Osteoblast (primary cell): Measurements from ENCODE around the gene ASB7. TPM values are rescaled to one million over a fixed set of nuclear protein-coding genes. Genes with fewer than 3 reads are reported as not detected.
"Not testable (repeated sequence)": the region's sequence is repeated elsewhere in the genome, so short reads cannot be mapped to it uniquely, and the experiment has no call there.

ENCODE experiments used
- DNase-seq: peaks from one replicate; pipeline ENCODE4 v3.0.0; 2011; ENCODE audit warnings: low spot score, mixed read lengths; ENCODE audit not compliant: insufficient read length; ENCODE audit errors: missing footprints
- H2AFZ ChIP-seq: 2 replicates; pipeline ENCODE4 v1.6.0; 2011; ENCODE audit warnings: mild to moderate bottlenecking, low read length
- H3K27ac ChIP-seq: 2 replicates; pipeline ENCODE4 v1.5.1; 2011; ENCODE audit warnings: mild to moderate bottlenecking, low read depth, low read length, moderate library complexity
- H3K27me3 ChIP-seq: 2 replicates; pipeline ENCODE4 v1.6.0; 2012; ENCODE audit warnings: mild to moderate bottlenecking, control low read depth, inconsistent platforms, low read length, moderate library complexity; ENCODE audit not compliant: insufficient read depth
- H3K36me3 ChIP-seq: 2 replicates; pipeline ENCODE4 v1.5.1; 2011; ENCODE audit warnings: mild to moderate bottlenecking, low read length, control low read depth, moderate library complexity; ENCODE audit not compliant: insufficient read depth
- H3K4me1 ChIP-seq: 2 replicates; pipeline ENCODE4 v1.5.1; 2011; ENCODE audit warnings: mild to moderate bottlenecking, low read length, control low read depth, moderate library complexity; ENCODE audit not compliant: insufficient read depth
- H3K4me2 ChIP-seq: 2 replicates; pipeline ENCODE4 v1.6.0; 2011; ENCODE audit warnings: mild to moderate bottlenecking, low read length; ENCODE audit not compliant: insufficient read depth
- H3K4me3 ChIP-seq: fragments of 200-600 bp; sonication (generic); 3 replicates; pipeline ENCODE4 v1.5.1; 2012; ENCODE audit warnings: mild to moderate bottlenecking, low read length, inconsistent platforms; ENCODE audit not compliant: insufficient read depth
- H3K79me2 ChIP-seq: 2 replicates; pipeline ENCODE4 v1.6.0; 2012; ENCODE audit warnings: mild to moderate bottlenecking, low read length, control low read depth, inconsistent platforms; ENCODE audit not compliant: insufficient read depth
- H3K9me3 ChIP-seq: 2 replicates; pipeline ENCODE4 v1.5.1; 2011; ENCODE audit warnings: low read depth, low read length, control low read depth
- H4K20me1 ChIP-seq: 2 replicates; pipeline ENCODE4 v1.6.0; 2012; ENCODE audit warnings: mild to moderate bottlenecking, low read length, control low read depth; ENCODE audit not compliant: insufficient read depth
- CTCF ChIP-seq: IDR thresholded peaks from 2 replicates; pipeline ENCODE4 v1.5.1; 2011; ENCODE audit warnings: mild to moderate bottlenecking, low read depth, low read length, moderate library complexity; ENCODE audit errors: extremely low read depth
- total RNA-seq: library from RNA; depleted of rRNA; stranded (reverse); fragments of >200 nt; gene quantifications from 2 replicates; pipeline ENCODE4 v1.2.3, GENCODE V29; 2012

The ASB7 gene
- total RNA-seq, 1 donor: 18.1 TPM

GRCh38 chr15:100671124-100671680 is 68.8 kb downstream of the ASB7 start:
- Histone ChIP-seq H3K27ac (peak overlapping the region; percentile 52), H3K4me2 (peak overlapping the region; percentile 89), H3K4me1 (peaks cover 5% of the 10 kb centered on the region), H3K4me3 (peak overlapping the region; percentile 69), H3K9me3 (no peaks in the 10 kb centered on the region), H3K27me3 (no peaks in the 10 kb centered on the region), H3K36me3 (no peaks in the 10 kb centered on the region), H4K20me1 (no peaks in the 10 kb centered on the region), H3K79me2 (no peaks in the 10 kb centered on the region), H2AFZ (peak overlapping the region; percentile 92)
- no peak for DNase-seq
- no peak for TF ChIP-seq CTCF

- Histone ChIP-seq H3K4me3 (peak overlapping the region; percentile 69), H3K4me2 (peak overlapping the region; percentile 89)
- TF ChIP-seq CTCF: peak; percentile 88
Measured at GRCh38 chr15:100671858-100672543, 69.6 kb downstream of the ASB7 start.

GRCh38 chr15:100672959-100673358 is 70.6 kb downstream of the ASB7 start:
- Histone ChIP-seq H2AFZ (no peak overlapping the region), H3K4me1 (peaks cover 5% of the 10 kb centered on the region), H3K4me3 (no peak overlapping the region), H3K27me3 (no peaks in the 10 kb centered on the region), H3K9me3 (no peaks in the 10 kb centered on the region), H3K4me2 (no peak overlapping the region), H4K20me1 (no peaks in the 10 kb centered on the region), H3K36me3 (no peaks in the 10 kb centered on the region), H3K79me2 (no peaks in the 10 kb centered on the region), H3K27ac (no peak overlapping the region)
- no peak for TF ChIP-seq CTCF
- DNase-seq: no peak

More at GRCh38 chr15:100671858-100672543, 69.6 kb downstream of the ASB7 start:
- H3K9me3 ChIP-seq: no peaks in the 10 kb centered on the region
- peaks cover 5% of the 10 kb centered on the region for H3K4me1 ChIP-seq
- peak; percentile 85 for DNase-seq
- peak overlapping the region; percentile 52 for H3K27ac ChIP-seq
- no peaks in the 10 kb centered on the region for H3K79me2 ChIP-seq
- no peaks in the 10 kb centered on the region for H3K27me3 ChIP-seq
- H2AFZ ChIP-seq: peak overlapping the region; percentile 92
- H4K20me1 ChIP-seq: no peaks in the 10 kb centered on the region
- no peaks in the 10 kb centered on the region for H3K36me3 ChIP-seq

GRCh38 chr15:100679151-100679550 is 76.8 kb downstream of the ASB7 start:
- not testable (repeated sequence) for DNase-seq, H3K4me2 ChIP-seq, H3K4me1 ChIP-seq, H3K79me2 ChIP-seq, H3K36me3 ChIP-seq, H3K4me3 ChIP-seq, H4K20me1 ChIP-seq, H2AFZ ChIP-seq, H3K27ac ChIP-seq, H3K27me3 ChIP-seq, H3K9me3 ChIP-seq
